ENCODE measurements around the gene EDRF1. TPM values are rescaled to one million over a fixed set of nuclear protein-coding genes. Genes with fewer than 3 reads are reported as not detected.

Gene EDRF1
- total RNA-seq, 1 experiment from 2014 or later = 63.3 TPM

- Histone ChIP-seq H3K79me2 (ENCODE audit: low read length) (no peaks in the 10 kb centered on the region), H3K4me3 (ENCODE audit: low read length) (no peak overlapping the region), H3K27me3 (ENCODE audit: low read length) (no peaks in the 10 kb centered on the region), H3K4me2 (ENCODE audit: low read depth, low read length, poor library complexity, severe bottlenecking) (no peak overlapping the region), H2AFZ (ENCODE audit: low read length) (no peak overlapping the region), H3K9ac (ENCODE audit: low read length) (no peak overlapping the region), H4K20me1 (ENCODE audit: insufficient read depth, low read depth, low read length) (no peaks in the 10 kb centered on the region), H3K36me3 (ENCODE audit: insufficient read depth, low read length) (peaks cover 5% of the 10 kb centered on the region; the same call in 1 of the 2 replicates), H3K9me3 (ENCODE audit: low read length) (no peaks in the 10 kb centered on the region), H3K9me2 (replicated peaks; ENCODE audit: insufficient read depth, low read length) (no peaks in the 10 kb centered on the region), H3K27ac (ENCODE audit: low read length) (no peak overlapping the region), H3K4me1 (ENCODE audit: low read length) (no peaks in the 10 kb centered on the region)
- DNase-seq = no peak
Observed at GRCh38 chr10:125797994-125798662, 78.6 kb downstream of the EDRF1 start.

DNA sequence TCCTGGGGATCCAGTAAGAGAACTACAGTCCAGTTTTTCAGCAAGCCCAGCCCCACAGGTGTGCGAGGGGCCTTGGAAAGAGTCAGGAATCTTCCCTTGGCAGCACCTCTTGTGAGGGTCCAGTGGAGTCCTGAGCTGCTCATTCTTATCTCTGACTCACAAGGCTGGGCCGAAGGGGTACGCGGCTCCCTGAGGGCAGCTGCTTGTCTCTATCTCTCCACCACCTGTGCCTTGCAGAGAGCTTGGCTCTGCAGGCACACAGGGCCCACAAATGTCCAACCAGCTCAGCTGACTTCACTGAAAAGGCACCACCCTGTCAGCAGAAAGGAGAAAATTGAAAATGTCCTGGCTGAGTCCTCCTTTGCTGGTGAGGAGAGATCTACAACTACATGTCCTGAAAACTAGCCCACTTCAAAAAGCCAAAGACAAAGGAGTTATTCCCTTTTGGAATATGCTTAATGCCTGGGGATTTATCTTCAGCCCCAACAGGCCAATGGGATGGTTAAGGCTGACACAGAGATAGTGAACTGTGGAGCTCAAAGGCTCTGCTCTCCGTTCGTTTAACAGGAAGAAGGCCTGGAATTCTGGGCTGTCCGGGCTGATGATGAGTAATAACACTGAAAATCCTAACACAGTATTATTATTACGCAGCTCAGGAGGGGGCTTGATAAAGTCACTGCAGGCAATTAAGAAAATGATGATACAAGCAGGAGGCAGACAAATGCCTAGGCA, 80.1 kb downstream of the EDRF1 start:
- Histone ChIP-seq H3K9me3 (ENCODE audit: low read length) (no peaks in the 10 kb centered on the region), H3K4me1 (ENCODE audit: low read length) (no peaks in the 10 kb centered on the region), H3K79me2 (ENCODE audit: low read length) (no peaks in the 10 kb centered on the region), H3K9ac (ENCODE audit: low read length) (no peak overlapping the region), H3K27ac (ENCODE audit: low read length) (no peak overlapping the region), H3K9me2 (replicated peaks; ENCODE audit: insufficient read depth, low read length) (no peaks in the 10 kb centered on the region), H3K4me2 (ENCODE audit: low read depth, low read length, poor library complexity, severe bottlenecking) (no peak overlapping the region), H3K36me3 (ENCODE audit: insufficient read depth, low read length) (peaks cover 2% of the 10 kb centered on the region; the same call in 1 of the 2 replicates), H2AFZ (ENCODE audit: low read length) (no peak overlapping the region), H3K27me3 (ENCODE audit: low read length) (no peaks in the 10 kb centered on the region), H4K20me1 (ENCODE audit: insufficient read depth, low read depth, low read length) (no peaks in the 10 kb centered on the region), H3K4me3 (ENCODE audit: low read length) (no peak overlapping the region)
- DNase-seq = no peak

- no peak overlapping the region for H2AFZ ChIP-seq (ENCODE audit: low read length)
- no peaks in the 10 kb centered on the region for H3K4me1 ChIP-seq (ENCODE audit: low read length)
- H4K20me1 ChIP-seq (ENCODE audit: insufficient read depth, low read depth, low read length) = no peaks in the 10 kb centered on the region
- no peaks in the 10 kb centered on the region for H3K9me3 ChIP-seq (ENCODE audit: low read length)
- DNase-seq = no peak
- H3K36me3 ChIP-seq (ENCODE audit: insufficient read depth, low read length) = peaks cover 2% of the 10 kb centered on the region; the same call in 1 of the 2 replicates
- H3K9me2 ChIP-seq (replicated peaks; ENCODE audit: insufficient read depth, low read length) = no peaks in the 10 kb centered on the region
- H3K27ac ChIP-seq (ENCODE audit: low read length) = no peak overlapping the region
- H3K79me2 ChIP-seq (ENCODE audit: low read length) = no peaks in the 10 kb centered on the region
- H3K4me2 ChIP-seq (ENCODE audit: low read depth, low read length, poor library complexity, severe bottlenecking) = no peak overlapping the region
- H3K4me3 ChIP-seq (ENCODE audit: low read length) = no peak overlapping the region
- no peak overlapping the region for H3K9ac ChIP-seq (ENCODE audit: low read length)
- no peaks in the 10 kb centered on the region for H3K27me3 ChIP-seq (ENCODE audit: low read length)
Observed at GRCh38 chr10:125801574-125801973, 82.1 kb downstream of the EDRF1 start.

- H3K27ac ChIP-seq (ENCODE audit: low read length) = no peak overlapping the region
- no peak overlapping the region for H3K4me2 ChIP-seq (ENCODE audit: low read depth, low read length, poor library complexity, severe bottlenecking)
- H3K9me3 ChIP-seq (ENCODE audit: low read length) = no peaks in the 10 kb centered on the region
- peaks cover 5% of the 10 kb centered on the region; the same call in 1 of the 2 replicates for H3K36me3 ChIP-seq (ENCODE audit: insufficient read depth, low read length)
- no peak for DNase-seq
- H3K9ac ChIP-seq (ENCODE audit: low read length) = no peak overlapping the region
- no peak overlapping the region for H3K4me3 ChIP-seq (ENCODE audit: low read length)
- no peaks in the 10 kb centered on the region for H4K20me1 ChIP-seq (ENCODE audit: insufficient read depth, low read depth, low read length)
- H2AFZ ChIP-seq (ENCODE audit: low read length) = no peak overlapping the region
- H3K9me2 ChIP-seq (replicated peaks; ENCODE audit: insufficient read depth, low read length) = no peaks in the 10 kb centered on the region
- H3K79me2 ChIP-seq (ENCODE audit: low read length) = no peaks in the 10 kb centered on the region
- H3K27me3 ChIP-seq (ENCODE audit: low read length) = no peaks in the 10 kb centered on the region
- H3K4me1 ChIP-seq (ENCODE audit: low read length) = no peaks in the 10 kb centered on the region
Observed at GRCh38 chr10:125802131-125802530, 82.6 kb downstream of the EDRF1 start.

DNA sequence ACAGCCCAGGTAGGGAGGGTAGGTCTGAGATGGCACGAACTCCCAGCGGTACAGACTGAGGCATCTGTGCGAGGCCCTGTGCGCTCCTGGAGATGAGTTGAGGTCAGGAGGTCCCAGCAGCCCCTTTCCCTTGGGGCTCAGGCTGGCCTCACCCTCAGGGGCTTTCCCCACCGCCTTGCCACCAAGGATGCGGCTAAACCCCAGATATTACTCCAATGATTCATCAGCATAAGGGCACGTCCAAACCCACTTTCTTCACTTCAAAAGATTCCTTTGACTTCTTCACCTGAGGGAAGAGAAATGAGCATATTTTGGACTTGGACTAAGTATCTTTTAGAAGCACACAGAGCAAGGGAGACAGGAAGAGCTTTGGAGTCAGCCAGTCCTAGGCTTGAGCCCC, 83.2 kb downstream of the EDRF1 start:
- H3K4me1 ChIP-seq (ENCODE audit: low read length) = no peaks in the 10 kb centered on the region
- H3K79me2 ChIP-seq (ENCODE audit: low read length) = no peaks in the 10 kb centered on the region
- H2AFZ ChIP-seq (ENCODE audit: low read length) = no peak overlapping the region
- no peaks in the 10 kb centered on the region for H3K9me2 ChIP-seq (replicated peaks; ENCODE audit: insufficient read depth, low read length)
- no peak overlapping the region for H3K4me3 ChIP-seq (ENCODE audit: low read length)
- H3K9ac ChIP-seq (ENCODE audit: low read length) = no peak overlapping the region
- no peaks in the 10 kb centered on the region for H3K9me3 ChIP-seq (ENCODE audit: low read length)
- no peak overlapping the region for H3K27ac ChIP-seq (ENCODE audit: low read length)
- peaks cover 6% of the 10 kb centered on the region; the same call in 1 of the 2 replicates for H3K36me3 ChIP-seq (ENCODE audit: insufficient read depth, low read length)
- no peaks in the 10 kb centered on the region for H3K27me3 ChIP-seq (ENCODE audit: low read length)
- DNase-seq = no peak
- H4K20me1 ChIP-seq (ENCODE audit: insufficient read depth, low read depth, low read length) = no peaks in the 10 kb centered on the region
- H3K4me2 ChIP-seq (ENCODE audit: low read depth, low read length, poor library complexity, severe bottlenecking) = no peak overlapping the region

DNA sequence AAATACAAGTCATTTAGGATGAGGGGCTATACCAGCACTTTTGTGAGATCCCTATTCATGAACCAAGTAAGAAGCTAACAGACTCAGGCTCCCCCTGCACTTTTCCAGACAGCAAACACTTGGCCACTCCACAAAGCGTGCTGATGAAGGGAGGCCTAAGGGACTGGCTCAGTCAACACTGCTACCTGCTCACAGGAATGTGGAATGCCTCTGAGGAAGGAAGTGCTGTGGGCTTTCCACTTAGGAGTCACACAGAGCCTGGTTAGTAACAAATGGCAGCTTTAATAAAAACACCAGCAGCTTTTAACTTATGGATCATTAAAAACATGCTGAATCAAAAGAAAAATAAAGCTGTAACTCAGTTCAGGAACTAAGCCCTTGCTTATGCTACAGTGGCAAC, 88.5 kb downstream of the EDRF1 start:
- Histone ChIP-seq H3K27ac (ENCODE audit: low read length) (no peak overlapping the region), H3K9me3 (ENCODE audit: low read length) (no peaks in the 10 kb centered on the region), H3K36me3 (ENCODE audit: insufficient read depth, low read length) (peaks cover 43% of the 10 kb centered on the region), H3K4me3 (ENCODE audit: low read length) (no peak overlapping the region), H3K4me2 (ENCODE audit: low read depth, low read length, poor library complexity, severe bottlenecking) (no peak overlapping the region), H3K79me2 (ENCODE audit: low read length) (no peaks in the 10 kb centered on the region), H4K20me1 (ENCODE audit: insufficient read depth, low read depth, low read length) (no peaks in the 10 kb centered on the region), H2AFZ (ENCODE audit: low read length) (no peak overlapping the region), H3K4me1 (ENCODE audit: low read length) (no peaks in the 10 kb centered on the region), H3K27me3 (ENCODE audit: low read length) (no peaks in the 10 kb centered on the region), H3K9me2 (replicated peaks; ENCODE audit: insufficient read depth, low read length) (no peaks in the 10 kb centered on the region), H3K9ac (ENCODE audit: low read length) (no peak overlapping the region)
- no peak for DNase-seq

DNA sequence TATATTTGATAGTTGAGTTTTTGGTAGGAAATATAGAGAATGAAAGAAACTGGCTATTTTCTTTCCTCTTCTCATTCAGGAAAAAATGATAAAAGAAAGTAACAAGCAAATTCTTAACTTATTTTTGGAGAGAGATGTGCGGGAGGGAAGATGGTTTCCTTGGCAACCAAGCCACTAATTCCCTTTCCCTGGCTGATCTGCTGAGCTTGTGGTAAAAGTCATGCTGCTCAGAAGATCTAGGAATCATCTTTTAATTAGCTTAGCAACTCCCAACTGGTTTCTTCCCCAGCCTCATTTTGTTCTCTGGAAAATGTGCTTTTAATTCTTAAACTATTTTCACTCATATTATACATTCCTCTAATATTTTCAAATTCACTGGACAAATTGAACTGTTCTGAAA, 91.7 kb downstream of the EDRF1 start:
- peaks cover 51% of the 10 kb centered on the region for H3K36me3 ChIP-seq (ENCODE audit: insufficient read depth, low read length)

GRCh38 chr10:125812128-125812750, 92.7 kb downstream of the EDRF1 start:
- Histone ChIP-seq H3K27me3 (ENCODE audit: low read length) (no peaks in the 10 kb centered on the region), H3K79me2 (ENCODE audit: low read length) (no peaks in the 10 kb centered on the region), H3K4me2 (ENCODE audit: low read depth, low read length, poor library complexity, severe bottlenecking) (no peak overlapping the region), H3K27ac (ENCODE audit: low read length) (no peak overlapping the region), H3K4me3 (ENCODE audit: low read length) (no peak overlapping the region), H3K9ac (ENCODE audit: low read length) (no peak overlapping the region), H4K20me1 (ENCODE audit: insufficient read depth, low read depth, low read length) (no peaks in the 10 kb centered on the region), H3K36me3 (ENCODE audit: insufficient read depth, low read length) (peaks cover 48% of the 10 kb centered on the region), H3K9me2 (replicated peaks; ENCODE audit: insufficient read depth, low read length) (no peaks in the 10 kb centered on the region), H3K4me1 (ENCODE audit: low read length) (no peaks in the 10 kb centered on the region), H3K9me3 (ENCODE audit: low read length) (no peaks in the 10 kb centered on the region), H2AFZ (ENCODE audit: low read length) (no peak overlapping the region)
- no peak for DNase-seq

More for the DNA sequence above, 91.7 kb downstream of the EDRF1 start:
- no peak overlapping the region for H3K27ac ChIP-seq (ENCODE audit: low read length)
- no peak overlapping the region for H3K4me2 ChIP-seq (ENCODE audit: low read depth, low read length, poor library complexity, severe bottlenecking)
- no peak overlapping the region for H3K9ac ChIP-seq (ENCODE audit: low read length)
- no peaks in the 10 kb centered on the region for H3K4me1 ChIP-seq (ENCODE audit: low read length)
- DNase-seq = no peak
- no peaks in the 10 kb centered on the region for H3K27me3 ChIP-seq (ENCODE audit: low read length)
- no peaks in the 10 kb centered on the region for H3K9me2 ChIP-seq (replicated peaks; ENCODE audit: insufficient read depth, low read length)
- no peak overlapping the region for H3K4me3 ChIP-seq (ENCODE audit: low read length)
- no peak overlapping the region for H2AFZ ChIP-seq (ENCODE audit: low read length)
- no peaks in the 10 kb centered on the region for H4K20me1 ChIP-seq (ENCODE audit: insufficient read depth, low read depth, low read length)
- H3K79me2 ChIP-seq (ENCODE audit: low read length) = no peaks in the 10 kb centered on the region
- H3K9me3 ChIP-seq (ENCODE audit: low read length) = no peaks in the 10 kb centered on the region
